ENCODE results near the gene PDE9A.

The PDE9A gene

GRCh38 chr21:42721341-42721824, 68.0 kb downstream of the PDE9A start:
- no peak for DNase-seq

- no peak for DNase-seq
Observed at GRCh38 chr21:42722153-42722552, 68.7 kb downstream of the PDE9A start.

GRCh38 chr21:42722808-42723473, 69.5 kb downstream of the PDE9A start:
- no peak for DNase-seq

DNA sequence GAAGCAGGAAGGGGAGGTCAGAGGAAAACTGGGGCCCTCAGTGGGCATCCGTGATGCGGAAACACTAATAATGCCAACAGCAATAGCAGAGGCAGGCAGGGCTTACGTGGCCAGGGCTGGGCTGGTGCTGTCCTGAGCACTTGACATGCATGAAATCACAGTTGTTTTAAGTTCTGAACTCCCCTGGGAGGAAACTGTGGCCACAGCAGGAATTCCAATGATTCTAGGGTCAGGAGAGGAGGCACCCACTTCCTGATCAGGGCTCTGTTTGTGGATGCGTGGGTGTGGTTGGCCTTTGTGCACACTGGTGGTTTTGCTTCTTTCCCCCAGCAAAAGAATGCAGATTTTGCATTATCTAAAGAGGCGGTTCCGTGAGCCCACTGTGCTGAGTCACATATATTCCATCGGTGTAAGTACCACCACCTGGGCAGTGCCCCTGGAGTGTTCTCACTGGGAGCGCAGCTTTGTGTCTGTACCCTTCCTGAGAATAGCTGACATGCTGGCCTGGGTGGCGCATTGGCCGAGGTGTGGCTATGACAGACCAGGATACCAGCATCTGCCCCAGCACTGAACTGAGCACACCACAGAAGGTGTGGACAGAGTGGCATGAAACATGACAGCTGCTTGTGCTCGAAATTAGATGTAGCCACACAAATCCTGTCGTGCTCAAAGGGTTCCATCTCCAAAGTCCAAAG, 71.0 kb downstream of the PDE9A start:
- DNase-seq: no peak

DNA sequence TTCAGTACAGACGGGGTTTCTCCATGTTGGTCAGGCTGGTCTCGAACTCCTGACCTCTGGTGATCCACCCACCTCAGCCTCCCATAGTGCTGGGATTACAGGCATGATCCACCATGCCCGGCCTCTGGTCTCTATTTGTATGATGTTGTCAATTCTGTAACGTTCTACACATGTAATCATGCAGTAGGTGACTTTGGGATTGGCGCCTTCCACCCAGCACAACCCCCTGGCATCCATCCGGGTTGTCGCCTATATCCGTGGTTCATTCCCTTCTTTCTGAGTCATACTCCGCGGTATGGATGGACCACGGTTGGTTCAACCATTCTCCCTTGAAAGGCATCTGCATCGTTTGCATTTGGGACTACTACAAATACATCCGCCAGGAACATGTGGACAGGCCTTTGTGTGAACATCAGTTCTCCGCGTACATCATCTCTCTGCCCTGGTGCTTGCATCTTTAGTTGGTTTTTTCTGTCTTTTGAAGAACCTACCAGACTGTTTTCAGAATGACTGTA, 72.1 kb downstream of the PDE9A start:
- DNase-seq: no peak

GRCh38 chr21:42731264-42732032, 78.0 kb downstream of the PDE9A start:
- no peak for DNase-seq

GRCh38 chr21:42732033-42732410, 78.6 kb downstream of the PDE9A start:
- DNase-seq: no peak

DNA sequence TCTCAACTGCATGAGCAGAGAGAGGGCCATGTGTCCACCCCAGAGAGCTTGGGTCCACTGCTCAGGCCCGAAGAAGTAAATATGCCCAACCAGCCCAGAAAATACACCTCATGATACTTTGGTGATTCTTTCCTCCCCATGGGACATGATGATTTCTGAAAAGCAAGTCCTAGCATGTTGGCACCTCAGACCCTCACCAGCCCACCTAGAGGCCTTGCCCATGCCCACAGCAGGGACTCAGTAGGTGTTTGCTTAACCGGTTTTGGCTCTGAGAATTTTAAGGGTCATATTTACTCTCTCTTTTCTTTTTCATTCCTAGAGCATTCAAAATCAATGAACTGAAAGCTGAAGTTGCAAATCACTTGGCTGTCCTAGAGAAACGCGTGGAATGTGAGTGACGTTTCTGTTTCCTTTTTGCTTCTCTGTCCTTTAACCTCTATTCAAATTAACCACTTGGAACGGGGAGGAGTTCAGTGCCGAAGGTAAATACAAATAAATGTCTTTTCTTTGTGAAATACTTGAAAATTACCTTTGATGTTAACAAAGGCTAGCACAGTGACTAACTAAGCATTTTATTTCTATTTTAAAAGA, 79.7 kb downstream of the PDE9A start:
- no peak for DNase-seq

DNA sequence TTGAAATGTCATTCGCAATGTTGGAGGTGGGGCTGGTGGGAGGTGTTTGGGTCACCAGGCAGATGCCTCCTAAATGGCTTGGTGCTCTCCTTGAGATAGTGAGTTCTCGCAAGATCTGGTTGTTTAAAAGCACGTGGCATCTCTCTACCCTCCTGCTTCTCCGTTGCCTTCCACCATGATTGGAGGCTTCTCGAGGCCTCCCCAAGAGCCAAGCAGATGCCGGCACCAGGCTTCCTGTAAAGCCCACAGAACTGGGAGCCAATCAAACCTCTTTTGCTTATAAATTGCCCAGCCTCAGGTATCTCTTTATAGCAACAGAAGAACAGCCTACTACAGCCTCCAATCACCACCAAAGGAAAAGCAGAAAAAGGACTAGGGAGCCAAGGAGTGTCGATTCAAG, 80.5 kb downstream of the PDE9A start:
- DNase-seq: no peak

DNA sequence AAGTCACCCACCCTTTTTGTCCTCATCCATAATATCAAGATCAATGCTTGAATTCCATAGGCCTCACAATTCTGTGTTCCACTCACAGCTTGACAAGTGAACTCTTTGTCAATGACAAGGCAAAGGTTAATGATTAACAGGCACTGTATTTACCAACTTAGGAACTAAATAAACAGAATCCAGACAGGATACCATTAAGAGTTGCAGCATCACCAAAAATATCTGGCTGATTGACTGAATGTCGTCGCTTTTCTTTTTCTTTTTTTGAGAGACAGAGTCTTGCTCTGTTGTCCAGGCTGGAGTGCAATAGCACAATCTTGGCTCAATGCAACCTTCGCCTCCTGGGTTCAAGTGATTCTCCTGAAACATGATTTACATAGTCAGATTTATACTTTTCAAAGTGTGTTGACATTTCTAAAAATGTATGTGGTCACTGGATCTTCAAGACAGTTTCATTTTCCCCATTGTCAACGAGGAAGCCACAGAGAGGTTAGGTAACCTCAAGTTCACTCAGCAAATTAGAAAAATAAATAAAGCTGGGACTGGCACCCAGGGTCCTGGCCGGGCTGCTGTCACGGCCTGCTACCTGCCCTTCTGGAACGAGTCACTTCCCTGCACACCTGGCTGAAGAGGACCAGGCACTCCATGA, 81.0 kb downstream of the PDE9A start:
- DNase-seq: no peak

DNA sequence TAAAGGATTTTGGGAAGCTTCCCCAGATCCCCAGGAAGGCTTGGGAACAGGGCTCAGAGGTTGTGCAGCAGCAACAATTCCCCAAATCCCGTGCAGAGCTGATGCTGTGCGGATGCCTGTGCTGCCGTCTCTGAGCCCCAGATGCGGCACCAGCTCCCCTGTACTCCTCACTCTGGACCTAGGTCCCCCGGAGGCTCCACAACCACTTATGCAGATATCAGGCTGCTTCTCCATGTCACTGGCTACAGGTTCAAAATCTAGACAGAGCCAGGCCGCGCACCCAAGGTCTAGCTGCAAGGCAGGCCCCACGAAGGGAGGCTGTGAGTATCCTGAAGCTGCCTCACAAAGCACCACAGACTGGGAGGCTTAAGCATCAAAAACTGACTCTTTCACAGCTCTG, 81.6 kb downstream of the PDE9A start:
- DNase-seq: no peak

DNA sequence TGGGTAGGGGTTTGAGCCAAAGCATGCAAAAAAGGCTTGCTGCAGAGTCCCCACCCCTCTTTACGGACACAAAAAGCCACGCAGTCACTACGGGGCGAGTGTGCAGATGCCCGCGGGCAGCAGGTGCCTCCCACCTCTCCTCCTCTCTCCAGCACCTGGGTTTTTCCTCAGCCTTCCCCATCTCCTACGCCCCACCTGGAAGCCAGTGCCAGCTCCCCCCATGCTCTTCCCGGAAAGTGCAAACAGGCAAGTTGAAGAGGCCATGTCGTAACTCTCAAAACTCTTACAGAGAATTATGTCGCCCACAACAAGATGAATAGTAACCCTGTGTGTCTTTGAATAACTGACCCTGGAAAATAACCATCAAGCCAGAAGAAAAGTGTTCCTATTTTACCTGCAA, 82.5 kb downstream of the PDE9A start:
- DNase-seq: no peak

DNA sequence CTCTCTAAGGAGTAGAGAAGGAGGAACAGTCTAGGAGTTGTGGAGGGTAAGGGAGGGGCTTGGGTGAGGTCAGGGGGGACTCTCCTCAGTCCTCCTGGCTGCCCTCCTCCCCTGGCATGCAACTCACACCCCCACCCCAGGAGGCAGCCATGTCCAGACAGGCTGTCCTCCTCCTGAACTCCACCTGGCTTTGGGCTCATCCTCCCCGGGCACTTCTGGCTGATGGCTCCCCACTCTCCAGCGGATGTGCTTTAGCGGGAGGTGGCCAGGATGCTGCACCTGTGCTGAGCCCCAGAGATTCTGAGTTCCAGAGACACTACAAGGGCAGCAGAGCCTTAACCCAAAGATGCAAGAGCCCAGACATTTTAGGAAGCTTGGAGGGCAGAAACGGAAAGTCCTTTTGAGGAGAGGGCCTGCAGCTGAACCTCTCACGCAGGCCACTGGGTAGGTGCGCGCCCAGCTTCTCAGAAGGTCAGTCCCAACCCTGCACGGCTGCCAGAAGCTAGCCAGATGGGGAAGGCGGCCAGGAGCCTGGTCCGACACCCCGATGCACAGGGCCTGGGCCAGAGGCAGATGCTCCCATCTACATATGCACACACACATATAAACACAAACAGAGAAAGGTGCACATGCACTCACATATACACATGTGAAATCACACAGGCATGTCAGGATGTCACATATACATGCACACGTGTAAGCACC, 83.4 kb downstream of the PDE9A start:
- no peak for DNase-seq

DNA sequence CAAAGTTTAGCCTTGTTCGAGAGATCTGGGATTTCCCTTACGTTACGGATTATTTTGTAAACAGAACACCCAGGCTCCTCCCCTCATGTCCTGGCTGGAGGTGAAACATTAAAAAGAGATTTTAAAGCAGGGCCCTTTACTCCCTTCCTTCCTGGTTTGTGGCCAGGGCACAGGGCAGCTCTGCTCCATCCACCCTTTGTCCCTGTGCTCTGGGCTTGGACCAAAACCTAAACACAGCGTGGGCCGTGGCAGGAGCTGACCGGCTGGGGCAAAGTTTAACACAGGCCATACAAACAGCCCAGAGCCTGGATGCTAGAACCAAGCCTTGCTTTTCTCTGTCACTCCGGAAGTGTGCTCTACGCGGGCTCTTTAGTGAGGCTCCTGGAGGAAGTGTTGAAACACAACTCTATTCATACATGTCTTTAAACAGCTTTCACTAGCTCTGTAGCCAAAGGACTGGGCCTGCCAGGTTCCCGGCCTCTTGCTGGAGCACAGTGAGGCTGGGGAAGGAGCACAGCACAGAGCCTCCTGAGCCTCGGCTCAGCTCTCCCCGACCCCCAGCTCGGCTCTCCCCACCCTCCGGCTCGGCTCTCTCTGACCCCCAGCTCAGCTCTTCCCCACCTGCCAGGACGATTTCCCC, 84.7 kb downstream of the PDE9A start:
- no peak for DNase-seq

DNA sequence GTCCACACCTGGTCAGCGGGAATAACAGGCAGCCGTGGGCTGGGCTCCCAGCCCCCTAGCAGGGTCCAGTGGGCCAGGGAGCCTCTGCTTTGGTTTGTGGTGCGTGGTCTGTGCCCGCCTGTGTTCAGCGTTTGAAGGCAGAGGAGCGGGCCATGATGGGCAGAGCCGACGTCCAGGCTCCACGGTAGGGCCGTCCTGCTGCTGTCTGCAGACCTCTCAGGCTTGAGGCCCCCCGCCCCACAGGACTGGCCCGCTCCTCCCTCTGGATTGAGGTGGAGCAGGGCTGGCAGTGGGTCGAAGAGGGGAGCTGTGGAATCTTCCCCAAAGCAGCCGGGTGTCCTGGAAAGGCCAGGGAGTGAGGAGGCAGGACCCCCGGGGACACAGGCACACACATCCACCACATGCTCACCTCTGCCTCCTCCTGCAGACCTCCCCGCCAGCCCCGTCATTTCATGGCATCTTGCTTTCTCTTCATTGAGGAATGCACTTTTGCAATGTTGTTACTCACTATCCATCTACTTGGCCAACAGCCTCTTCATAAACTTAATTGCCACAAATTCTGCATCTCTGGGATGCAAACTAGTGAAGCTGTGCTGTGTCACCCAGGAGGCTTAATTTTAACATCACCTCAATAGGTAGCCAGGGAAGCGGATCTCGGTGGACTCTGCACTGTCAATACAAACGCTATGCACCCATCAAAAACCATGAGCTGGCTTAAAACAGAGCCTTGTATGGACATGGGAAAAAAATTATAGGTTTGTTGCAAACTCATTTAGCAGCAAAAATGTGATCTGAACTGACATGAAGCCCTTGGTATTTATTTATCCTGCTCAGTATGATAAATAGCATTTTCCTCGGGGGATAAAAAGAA, 85.9 kb downstream of the PDE9A start:
- no peak for DNase-seq

DNA sequence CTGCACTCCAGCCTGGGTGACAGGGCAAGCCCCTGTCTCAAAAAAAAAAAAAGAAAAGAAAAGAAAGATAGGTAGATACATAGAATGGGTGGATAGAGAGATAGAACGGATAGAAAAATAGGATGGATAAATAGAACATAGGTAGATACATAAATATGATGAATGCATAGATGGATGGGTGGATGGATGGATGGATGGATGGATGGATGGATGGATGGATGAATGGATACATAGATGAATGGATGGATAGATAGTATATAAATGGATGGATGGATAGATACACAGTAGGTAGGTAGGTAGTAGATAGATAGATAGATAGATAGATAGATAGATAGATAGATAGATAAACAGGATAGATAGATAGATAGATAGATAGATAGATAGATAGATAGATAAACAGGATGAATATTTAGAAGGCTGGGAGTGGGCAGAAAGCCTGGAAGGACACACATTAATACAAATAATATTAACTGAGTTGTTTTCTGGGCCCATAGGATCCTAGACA, 87.0 kb downstream of the PDE9A start:
- no peak for DNase-seq

DNA sequence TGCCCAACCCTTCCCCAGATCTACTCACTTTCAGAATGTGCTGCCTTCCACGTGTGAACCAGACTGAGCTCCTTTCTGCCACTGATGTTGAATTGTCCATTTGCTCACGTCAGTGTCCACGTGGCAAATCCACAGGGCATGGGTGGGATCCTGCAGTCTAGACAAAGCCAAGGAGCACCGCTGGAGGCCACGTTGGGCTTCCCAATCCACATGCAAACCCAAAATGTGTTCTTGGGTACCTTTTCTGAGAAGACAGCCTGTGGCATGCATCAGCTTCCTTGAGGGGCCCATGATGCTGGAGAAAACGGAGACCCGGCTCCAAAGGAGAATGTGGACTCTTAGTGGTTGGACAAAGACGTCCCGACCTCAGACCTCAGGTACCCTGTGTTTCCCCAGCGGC, 87.6 kb downstream of the PDE9A start:
- no peak for DNase-seq

DNA sequence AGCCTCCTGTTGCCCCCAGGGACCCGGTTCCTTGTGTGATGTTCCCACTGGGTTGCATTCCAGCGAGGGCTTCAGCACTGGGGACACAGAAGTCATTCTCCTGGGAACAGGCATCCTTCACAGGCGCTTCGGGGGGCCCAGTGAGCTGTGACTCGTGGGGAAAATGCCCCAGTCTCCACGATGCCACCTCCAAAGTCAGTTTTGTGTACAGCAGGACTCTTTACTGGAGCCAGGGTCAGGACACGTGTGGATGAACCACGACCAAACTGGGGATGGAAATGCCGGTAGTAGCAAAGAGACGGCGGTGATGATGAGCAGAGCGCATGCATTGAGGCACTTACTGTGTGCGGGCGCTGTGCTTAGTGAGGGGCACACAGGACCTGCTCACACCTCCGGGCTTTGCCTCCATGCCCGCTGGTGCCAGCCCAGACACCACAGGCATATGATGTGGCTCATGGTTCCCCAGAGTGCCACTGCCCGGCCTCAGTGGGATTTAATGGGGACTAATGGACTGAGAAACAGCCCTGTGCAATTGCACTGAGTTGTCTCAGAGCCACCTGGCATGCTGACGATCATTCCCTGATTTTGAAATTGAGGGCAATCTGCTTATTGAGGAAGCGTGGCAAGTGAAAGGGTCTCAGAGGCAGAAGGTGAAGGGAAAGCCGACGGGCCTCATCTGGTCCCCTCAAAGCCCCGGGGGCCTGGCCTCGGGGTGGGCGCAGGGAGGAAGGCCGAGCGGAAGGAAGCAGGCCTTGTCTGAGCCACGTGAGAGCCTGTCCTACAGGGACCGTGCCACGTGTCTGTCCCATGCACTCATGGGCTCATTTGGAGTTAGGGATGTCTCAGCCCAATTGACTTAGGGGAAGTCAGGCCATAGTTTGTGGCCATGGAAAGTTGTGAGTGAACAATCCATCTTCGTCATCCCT, 91.4 kb downstream of the PDE9A start:
- no peak for DNase-seq
